Heart right ventricle (tissue), 16 donors: ENCODE data around the gene GAGE13. TPM values are rescaled to one million over a fixed set of nuclear protein-coding genes. Genes with fewer than 3 reads are reported as not detected.
"Not testable (repeated sequence)": the region's sequence is repeated elsewhere in the genome, so short reads cannot be mapped to it uniquely, and the experiment has no call there.

Experiments used
- ATAC-seq, 8 donors: fragments of 200-7000 bp; cut with Tn5 transposase; one replicate each; pipeline ENCODE4 v1.9.1; 2020; ENCODE audit warnings: mild to moderate bottlenecking in 8 of 8, moderate library complexity in 8 of 8, moderate number of reproducible peaks in 1 of 8
- DNase-seq, 2 donors: peaks; one replicate each; pipeline ENCODE4 v3.0.0-alpha.2; 2020
- H3K27ac ChIP-seq, 10 donors: fragments of 200-600 bp; sonication (generic) in 2 of 10; one replicate each; pipeline versions ENCODE4 v1.5.0 to v1.8.0; 2020 to 2022; ENCODE audit warnings: mild to moderate bottlenecking in 3 of 10
- H3K27me3 ChIP-seq, 7 donors: fragments of 200-600 bp; one replicate each; pipeline ENCODE4 v1.8.0; 2021 to 2022; ENCODE audit warnings: mild to moderate bottlenecking in 2 of 7
- H3K36me3 ChIP-seq, 9 donors: fragments of 200-600 bp; sonication (generic) in 1 of 9; one replicate each; pipeline versions ENCODE4 v1.5.0 to v1.8.0; 2020 to 2022; ENCODE audit warnings: mild to moderate bottlenecking in 2 of 9
- H3K4me1 ChIP-seq, 9 donors: fragments of 200-600 bp; sonication (generic) in 1 of 9; one replicate each; pipeline versions ENCODE4 v1.5.0 to v1.8.0; 2020 to 2022; ENCODE audit warnings: mild to moderate bottlenecking in 4 of 9
- H3K4me3 ChIP-seq, 10 donors: fragments of 200-600 bp; sonication (generic) in 2 of 10; one replicate each; pipeline versions ENCODE4 v1.5.0 to v1.8.0; 2020 to 2022; ENCODE audit warnings: mild to moderate bottlenecking in 7 of 10, moderate library complexity in 2 of 10
- H3K9me3 ChIP-seq, 11 donors: fragments of 200-600 bp in 10 of 11; sonication (generic) in 2 of 11; one replicate each; pipeline versions ENCODE4 v1.5.0 to v1.8.0; 2013 to 2022; ENCODE audit warnings: mild to moderate bottlenecking in 2 of 11, control low read depth in 1 of 11, moderate library complexity in 1 of 11
- WGBS, 2 donors: extraction: QIAGEN DNeasy Blood & Tissue Kit; methylation state at CpG; one replicate each; pipeline ENCODE4 v1.1.7; 2013; ENCODE audit warnings: inconsistent platforms in 1 of 2; 5-methylcytosine and 5-hydroxymethylcytosine counted together
- intact Hi-C, 10 donors: fragments of 100-400 bp; cut with DNase I; formaldehyde crosslinking; loops; one replicate each; pipeline versions ENCODE4 v1.11.1 to v1.14.2; 2022
- polyA plus RNA-seq, 2 donors: library from polyadenylated mRNA; stranded (reverse); fragments of 200-250 nt; gene quantifications; one replicate each; pipeline ENCODE4 v1.2.3, GENCODE V29; 2013
- total RNA-seq, 10 donors: library from RNA; stranded (reverse); fragmentation: NEBNext Ultra II Directional in 3 of 10; extraction: Animal tissue kit (Norgen Biotek cat#: 25700) in 3 of 10; gene quantifications; one replicate each; pipeline versions ENCODE4 v1.2.1 to v1.2.4, GENCODE V29; 2021 to 2023
- donor health status: Arrhythmogenic right ventricular cardiomyopathy.
- donor health status: ischemic (EF 13 %, LVEDD 7.1; RV severe dilation, severe dysfunction).
- donor health status: healthy with polysubstance abuse.
- donor health status: DM: no; HTN: yes; CAD: no.
- donor health status: DM: no; HTN: no; CAD: no.
- donor health status: ischemic (EF 25% LVEDD 6.9; RV normal size, moderate dysfunction).
- donor health status: ischemic (EF 25% LVEDD 5.7; RV mildly dilated, moderate dysfunction).
- donor health status: healthy.
- donor health status: DM: yes; HTN: yes; CAD: no.
- donor health status: Ischemic cardiomyopathy.
- donor health status: ischemic (EF 35%, LVEDD 5.7; RV mildly dilated, moderate dysfunction).
- donor health status: nonischemic (EF 11% LVEDD 7.7; RV severe dilation, severe dysfunction).
- donor health status: DM: yes; HTN: yes; CAD: no.
- donor health status: PGD.
- donor health status: ischemic (EF 29% LVEDD 5.4; RV normal size, mild dysfunction).
- donor health status: nonischemic (EF 23%, LVEDD 6.1; RV moderate dilation, normal function).

The GAGE13 gene
- total and polyA plus RNA-seq, 12 donors = not detected

GRCh38 chrX:49344496-49345175 lies 13.3 kb downstream of the GAGE13 start:
- H3K4me1 ChIP-seq, H3K9me3 ChIP-seq, DNase-seq, H3K36me3 ChIP-seq, H3K27me3 ChIP-seq, intact Hi-C loops, H3K27ac ChIP-seq, ATAC-seq, H3K4me3 ChIP-seq: not testable (repeated sequence)
- WGBS, 2 donors = 77% methylated on average over 11 of the region's 15 CpGs

- H3K36me3 ChIP-seq, DNase-seq, intact Hi-C loops, ATAC-seq, H3K4me3 ChIP-seq, H3K9me3 ChIP-seq, H3K27ac ChIP-seq, H3K27me3 ChIP-seq, H3K4me1 ChIP-seq: not testable (repeated sequence)
- WGBS, 2 donors = 81 to 90% methylated on average over 5 of the region's 10 CpGs
Observed at GRCh38 chrX:49345402-49345801, 14.0 kb downstream of the GAGE13 start.

GRCh38 chrX:49346150-49346549 lies 14.8 kb downstream of the GAGE13 start:
- H3K27me3 ChIP-seq, intact Hi-C loops, H3K27ac ChIP-seq: not testable (repeated sequence)

More at GRCh38 chrX:49346150-49346549, 14.8 kb downstream of the GAGE13 start:
- H3K9me3 ChIP-seq, H3K36me3 ChIP-seq, DNase-seq, H3K4me3 ChIP-seq, ATAC-seq, H3K4me1 ChIP-seq: not testable (repeated sequence)
- 88 to 90% methylated on average over 6 to 7 of the region's 11 CpGs for WGBS, 2 donors

Other genes starting within 250 kb of the GAGE13 start
- 10 to 100 TPM; 16.5 to 23.2 (median 20.0) TPM for gene GPKOW, start 207.8 kb upstream of the GAGE13 start, total RNA-seq
- 10 to 100 TPM in 1 of 2 donors, 1 to 10 TPM in 1; 6.4 to 28.8 TPM for gene GPKOW, start 207.8 kb upstream of the GAGE13 start, polyA plus RNA-seq
- gene MAGIX, start 168.8 kb upstream of the GAGE13 start, total RNA-seq = 1 to 10 TPM; 2.7 to 9.8 (median 4.0) TPM
- gene MAGIX, start 168.8 kb upstream of the GAGE13 start, polyA plus RNA-seq = 10 to 100 TPM in 1 of 2 donors, 1 to 10 TPM in 1; 5.4 to 13.5 TPM
- gene PLP2, start 159.7 kb upstream of the GAGE13 start, total RNA-seq = 100 to 1,000 TPM in 1 of 10 donors, 10 to 100 TPM in 9; 20.3 to 157 (median 41.2) TPM
- 100 to 1,000 TPM in 1 of 2 donors, 10 to 100 TPM in 1; 64.6 to 352 TPM for gene PLP2, start 159.7 kb upstream of the GAGE13 start, polyA plus RNA-seq
- gene PRICKLE3, start 145.2 kb upstream of the GAGE13 start, total RNA-seq = 10 to 100 TPM in 3 of 10 donors, 1 to 10 TPM in 7; 6.6 to 14.8 (median 9.4) TPM
- gene PRICKLE3, start 145.2 kb upstream of the GAGE13 start, polyA plus RNA-seq = 10 to 100 TPM in 1 of 2 donors, 1 to 10 TPM in 1; 8.8 to 10.8 TPM
- 1 to 10 TPM in 5 of 10 donors, under 1 TPM in 5; 0.59 to 2.0 (median 1.0) TPM for gene SYP, start 131.4 kb upstream of the GAGE13 start, total RNA-seq
- 1 to 10 TPM; 1.9 to 2.9 TPM for gene SYP, start 131.4 kb upstream of the GAGE13 start, polyA plus RNA-seq
- under 1 TPM in 6 of 10 donors, not detected in 4; 0.05 to 0.42 (median 0.15) TPM for gene CACNA1F, start 98.2 kb upstream of the GAGE13 start, total RNA-seq
- under 1 TPM; 0.03 to 0.07 TPM for gene CACNA1F, start 98.2 kb upstream of the GAGE13 start, polyA plus RNA-seq
- gene CCDC22, start 96.1 kb upstream of the GAGE13 start, total RNA-seq = 10 to 100 TPM in 9 of 10 donors, 1 to 10 TPM in 1; 9.5 to 12.6 (median 11.0) TPM
- 10 to 100 TPM in 1 of 2 donors, 1 to 10 TPM in 1; 6.4 to 14.4 TPM for gene CCDC22, start 96.1 kb upstream of the GAGE13 start, polyA plus RNA-seq
- gene FOXP3, start 66.9 kb upstream of the GAGE13 start, total RNA-seq = 1 to 10 TPM in 1 of 10 donors, not detected in 9; 1.2 TPM
- under 1 TPM in 1 of 2 donors, not detected in 1; 0.04 TPM for gene FOXP3, start 66.9 kb upstream of the GAGE13 start, polyA plus RNA-seq
- gene PPP1R3F, start 61.8 kb upstream of the GAGE13 start, total RNA-seq = 10 to 100 TPM; 16.1 to 26.0 (median 19.8) TPM
- 10 to 100 TPM; 10.8 to 23.1 TPM for gene PPP1R3F, start 61.8 kb upstream of the GAGE13 start, polyA plus RNA-seq
- not detected for gene GAGE10, start 27.9 kb upstream of the GAGE13 start, total RNA-seq
- gene GAGE10, start 27.9 kb upstream of the GAGE13 start, polyA plus RNA-seq = not detected
- gene GAGE12J, start 9.5 kb upstream of the GAGE13 start, total RNA-seq = not detected
- gene GAGE12J, start 9.5 kb upstream of the GAGE13 start, polyA plus RNA-seq = not detected
- not detected for gene GAGE12C, start 200.6 kb downstream of the GAGE13 start, total RNA-seq
- gene GAGE12C, start 200.6 kb downstream of the GAGE13 start, polyA plus RNA-seq = not detected
- not detected for gene GAGE12D, start 210.2 kb downstream of the GAGE13 start, total RNA-seq
- gene GAGE12D, start 210.2 kb downstream of the GAGE13 start, polyA plus RNA-seq = not detected
- not detected for gene GAGE12E, start 219.7 kb downstream of the GAGE13 start, total RNA-seq
- not detected for gene GAGE12E, start 219.7 kb downstream of the GAGE13 start, polyA plus RNA-seq
- not detected for gene GAGE12F, start 229.3 kb downstream of the GAGE13 start, total RNA-seq
- not detected for gene GAGE12F, start 229.3 kb downstream of the GAGE13 start, polyA plus RNA-seq
- not detected for gene GAGE12G, start 238.8 kb downstream of the GAGE13 start, total RNA-seq
- not detected for gene GAGE12G, start 238.8 kb downstream of the GAGE13 start, polyA plus RNA-seq
- not detected for gene GAGE12H, start 248.4 kb downstream of the GAGE13 start, total RNA-seq
- not detected for gene GAGE12H, start 248.4 kb downstream of the GAGE13 start, polyA plus RNA-seq